Nephron progenitor cell (in vitro differentiated cells): ENCODE data around the gene TTLL11.
A peak's percentile ranks its signal among the peaks of the same experiment; 100 is the strongest.

Experiments
- DNase-seq: peaks from one replicate; pipeline ENCODE4 v3.0.0; 2021
- H3K27ac Mint-ChIP-seq: 2 replicates; pipeline ENCODE4 v1.8.0; 2021; ENCODE audit warnings: mild to moderate bottlenecking, moderate library complexity, mixed read lengths
- H3K27me3 Mint-ChIP-seq: 2 replicates; pipeline ENCODE4 v1.8.0; 2021; ENCODE audit warnings: mild to moderate bottlenecking, low read depth, mixed read lengths; ENCODE audit not compliant: poor library complexity
- H3K36me3 Mint-ChIP-seq: 2 replicates; pipeline ENCODE4 v1.8.0; 2021; ENCODE audit warnings: low read depth, mixed read lengths
- H3K4me1 Mint-ChIP-seq: 2 replicates; pipeline ENCODE4 v1.8.0; 2021; ENCODE audit warnings: mixed read lengths
- H3K4me3 Mint-ChIP-seq: 2 replicates; pipeline ENCODE4 v1.8.0; 2021; ENCODE audit warnings: mild to moderate bottlenecking, moderate library complexity, mixed read lengths
- H3K9me3 Mint-ChIP-seq: 2 replicates; pipeline ENCODE4 v1.8.0; 2021; ENCODE audit warnings: mild to moderate bottlenecking, moderate library complexity, mixed read lengths
- TF ChIP-seq, protein P1 (sequence below): fragments of 200-600 bp; sonication (generic); IDR thresholded peaks from 2 replicates; pipeline ENCODE4 v1.5.0; 2021; ENCODE audit warnings: antibody characterized with exemption

TTLL11 gene

DNA sequence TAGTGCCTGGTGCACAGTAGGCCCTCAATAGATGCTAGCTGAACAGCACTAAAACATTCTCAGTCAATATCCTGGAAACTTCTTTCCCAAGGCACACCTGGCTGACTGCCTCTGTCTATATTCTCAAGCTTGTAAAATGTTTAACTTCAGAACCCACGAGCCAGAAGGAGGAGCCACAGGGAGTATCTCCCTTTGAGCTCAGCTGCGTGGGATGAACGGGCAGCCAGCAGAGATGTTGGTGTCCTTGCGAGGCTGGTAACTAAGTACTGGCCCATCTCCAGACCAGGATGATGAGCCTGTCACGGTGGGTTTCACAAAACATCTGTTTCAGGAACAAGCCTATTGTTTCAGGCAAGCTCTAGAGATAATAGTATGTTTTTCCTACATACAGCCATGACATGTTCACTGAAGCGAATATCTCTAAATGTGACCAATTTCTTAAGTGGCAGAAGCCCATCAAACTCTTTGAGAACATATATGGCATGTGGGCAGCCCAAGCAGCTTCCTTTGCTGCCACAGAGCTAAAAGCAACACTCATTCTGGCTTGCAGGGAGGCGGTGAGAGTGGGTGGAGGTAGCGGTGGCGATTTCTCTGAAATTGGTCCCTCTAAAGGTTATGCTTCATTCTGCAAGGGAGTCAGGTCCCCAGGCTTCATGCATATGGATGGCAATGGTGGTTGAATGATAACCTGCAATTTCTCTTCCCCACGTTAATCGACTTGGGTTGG is 206.2 kb downstream of the TTLL11 start:
- Mint-ChIP-seq H3K27me3 (peaks cover 12% of the 10 kb centered on the region), H3K27ac (no peak overlapping the region), H3K4me3 (no peak overlapping the region), H3K4me1 (peaks cover 63% of the 10 kb centered on the region), H3K36me3 (no peaks in the 10 kb centered on the region), H3K9me3 (no peaks in the 10 kb centered on the region)
- TF ChIP-seq, protein P1, sequence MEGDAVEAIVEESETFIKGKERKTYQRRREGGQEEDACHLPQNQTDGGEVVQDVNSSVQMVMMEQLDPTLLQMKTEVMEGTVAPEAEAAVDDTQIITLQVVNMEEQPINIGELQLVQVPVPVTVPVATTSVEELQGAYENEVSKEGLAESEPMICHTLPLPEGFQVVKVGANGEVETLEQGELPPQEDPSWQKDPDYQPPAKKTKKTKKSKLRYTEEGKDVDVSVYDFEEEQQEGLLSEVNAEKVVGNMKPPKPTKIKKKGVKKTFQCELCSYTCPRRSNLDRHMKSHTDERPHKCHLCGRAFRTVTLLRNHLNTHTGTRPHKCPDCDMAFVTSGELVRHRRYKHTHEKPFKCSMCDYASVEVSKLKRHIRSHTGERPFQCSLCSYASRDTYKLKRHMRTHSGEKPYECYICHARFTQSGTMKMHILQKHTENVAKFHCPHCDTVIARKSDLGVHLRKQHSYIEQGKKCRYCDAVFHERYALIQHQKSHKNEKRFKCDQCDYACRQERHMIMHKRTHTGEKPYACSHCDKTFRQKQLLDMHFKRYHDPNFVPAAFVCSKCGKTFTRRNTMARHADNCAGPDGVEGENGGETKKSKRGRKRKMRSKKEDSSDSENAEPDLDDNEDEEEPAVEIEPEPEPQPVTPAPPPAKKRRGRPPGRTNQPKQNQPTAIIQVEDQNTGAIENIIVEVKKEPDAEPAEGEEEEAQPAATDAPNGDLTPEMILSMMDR: no peak
- DNase-seq: no peak

DNA sequence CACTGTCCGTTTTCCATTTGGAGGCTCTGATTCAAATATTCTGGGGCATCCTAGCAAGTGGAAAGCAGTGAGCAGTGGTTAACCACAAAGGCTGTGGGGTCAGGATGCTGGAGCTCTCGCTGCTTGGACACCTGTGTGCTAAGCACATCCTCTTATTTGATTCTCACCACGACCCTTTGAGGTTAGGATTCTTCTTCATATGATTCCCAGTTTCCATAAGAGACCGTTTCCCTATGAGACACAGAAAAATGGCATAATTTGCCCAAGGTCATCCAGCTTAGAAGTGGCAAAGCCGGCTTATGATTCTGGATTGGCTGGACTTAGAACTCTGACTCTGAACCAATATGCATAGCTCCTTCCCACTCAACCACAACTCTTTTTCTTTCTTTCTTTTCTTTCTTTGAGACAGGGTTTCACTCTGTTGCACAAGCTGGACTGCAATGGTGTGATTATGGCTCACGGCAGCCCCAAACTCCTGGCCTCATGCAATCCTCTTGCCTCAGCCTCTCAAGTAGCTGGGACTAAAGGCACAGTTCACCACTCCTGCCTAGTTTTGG is 207.7 kb downstream of the TTLL11 start:
- H3K36me3 Mint-ChIP-seq: no peaks in the 10 kb centered on the region
- H3K27me3 Mint-ChIP-seq: peaks cover 21% of the 10 kb centered on the region

DNA sequence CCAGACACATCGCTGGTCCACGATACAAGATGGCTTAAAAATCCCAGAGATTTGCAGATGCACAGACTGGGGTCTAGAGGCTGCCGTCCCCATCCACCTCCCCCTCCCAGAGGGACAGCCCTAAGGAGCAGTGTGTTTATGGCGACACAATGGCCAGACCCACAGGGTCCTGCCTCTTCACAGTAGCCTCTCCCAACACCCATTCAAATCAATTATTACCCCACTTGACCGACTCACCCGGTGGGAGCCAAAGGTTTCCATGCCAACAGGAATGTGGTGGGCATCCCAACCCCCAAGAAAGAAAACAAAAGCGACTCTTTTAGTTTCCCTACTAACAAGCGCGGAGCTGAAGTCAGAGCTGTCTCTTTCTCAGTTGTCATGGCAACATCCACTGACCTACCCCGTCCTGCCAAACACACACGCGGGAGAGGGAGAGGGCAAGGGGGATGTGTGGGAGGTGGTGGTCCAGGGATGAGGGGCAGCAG is 209.0 kb downstream of the TTLL11 start:
- Mint-ChIP-seq H3K36me3 (no peaks in the 10 kb centered on the region), H3K27me3 (peaks cover 25% of the 10 kb centered on the region), H3K27ac (peak overlapping the region; percentile 91), H3K9me3 (no peaks in the 10 kb centered on the region), H3K4me1 (peaks cover 72% of the 10 kb centered on the region), H3K4me3 (peak overlapping the region; percentile 63)
- peak; percentile 67 for DNase-seq
- TF ChIP-seq, protein P1: no peak

More for the DNA sequence above, 207.7 kb downstream of the TTLL11 start:
- H3K4me1 Mint-ChIP-seq: peaks cover 72% of the 10 kb centered on the region
- no peaks in the 10 kb centered on the region for H3K9me3 Mint-ChIP-seq
- no peak for DNase-seq
- TF ChIP-seq, protein P1: no peak
- H3K4me3 Mint-ChIP-seq: no peak overlapping the region
- H3K27ac Mint-ChIP-seq: no peak overlapping the region

DNA sequence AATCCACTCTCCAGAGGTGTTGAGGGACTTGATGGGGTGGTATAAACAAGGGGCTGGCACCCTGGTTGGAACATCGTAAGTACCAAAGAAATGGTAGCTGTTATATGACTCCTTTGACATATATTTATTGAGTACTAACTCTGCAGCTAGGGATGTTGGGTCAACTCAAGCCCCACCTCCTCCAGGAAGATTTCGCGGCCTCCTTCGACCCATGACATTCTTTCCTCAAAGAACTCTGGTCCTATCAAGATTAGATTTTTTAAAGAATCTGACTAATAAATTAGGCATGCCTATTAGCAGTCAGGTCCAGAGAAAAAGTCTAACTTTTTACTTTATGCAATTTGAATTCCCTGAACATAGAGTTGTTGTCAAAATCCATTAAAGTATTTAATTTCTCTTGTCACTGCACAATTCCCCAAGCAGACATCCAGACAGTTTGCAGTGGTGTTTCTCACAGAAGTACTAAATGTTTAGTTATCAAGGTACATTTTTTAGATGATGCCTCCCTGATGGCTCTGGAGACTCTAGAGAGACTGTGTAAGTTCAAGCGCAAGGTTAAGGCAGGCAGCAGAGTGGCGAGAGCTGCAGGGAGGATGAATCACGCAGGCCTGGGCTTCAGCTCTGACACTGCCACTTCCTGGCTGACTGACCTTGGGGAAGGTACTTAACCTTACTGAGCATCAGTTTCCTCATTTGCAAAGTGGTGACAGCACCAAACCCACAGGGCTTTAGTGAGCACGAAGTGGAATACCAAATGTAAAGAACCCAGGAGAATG is 209.6 kb downstream of the TTLL11 start:
- H3K4me1 Mint-ChIP-seq: peaks cover 74% of the 10 kb centered on the region
- H3K4me3 Mint-ChIP-seq: peak overlapping the region; percentile 58

DNA sequence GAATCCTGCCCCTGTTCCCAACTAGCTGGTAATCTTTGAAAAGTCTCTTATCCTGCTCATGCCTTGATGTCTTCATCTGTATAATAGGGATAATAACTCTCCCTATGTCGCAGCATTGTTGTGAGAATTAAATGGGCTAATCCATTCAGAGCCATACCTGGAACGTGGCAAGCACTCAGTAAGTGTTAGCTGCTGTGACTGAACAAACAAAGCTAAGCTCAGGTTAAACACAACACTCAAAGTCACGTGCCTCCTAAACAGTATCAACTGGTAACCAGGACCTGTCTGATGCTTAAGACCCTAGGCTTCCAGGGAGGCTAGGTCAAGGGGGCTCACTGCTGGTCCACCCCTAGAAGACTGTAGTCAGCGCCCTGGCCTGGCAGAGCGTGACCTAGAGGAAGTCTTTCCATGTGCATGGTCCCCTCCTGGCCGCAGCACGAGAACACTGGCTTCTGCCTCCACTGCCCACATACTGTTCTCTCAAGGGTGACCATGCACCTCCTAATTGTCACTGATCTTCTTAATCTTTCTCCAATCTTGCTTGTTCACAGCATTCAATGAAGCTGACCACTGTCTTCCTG is 211.1 kb downstream of the TTLL11 start:
- Mint-ChIP-seq H3K4me1 (peaks cover 65% of the 10 kb centered on the region), H3K9me3 (no peaks in the 10 kb centered on the region), H3K27me3 (peaks cover 24% of the 10 kb centered on the region), H3K36me3 (no peaks in the 10 kb centered on the region), H3K27ac (no peak overlapping the region), H3K4me3 (no peak overlapping the region)
- TF ChIP-seq, protein P1: no peak
- no peak for DNase-seq

More for the DNA sequence above, 209.6 kb downstream of the TTLL11 start:
- peak overlapping the region; percentile 93 for H3K27ac Mint-ChIP-seq
- H3K36me3 Mint-ChIP-seq: no peaks in the 10 kb centered on the region
- H3K27me3 Mint-ChIP-seq: peaks cover 24% of the 10 kb centered on the region
- DNase-seq: no peak
- TF ChIP-seq, protein P1: no peak
- H3K9me3 Mint-ChIP-seq: no peaks in the 10 kb centered on the region
